GM18520 (cell line): ENCODE data around the gene COL5A1.

Experiments used
- ATAC-seq: cut with Tn5 transposase; IDR thresholded peaks from one replicate; pipeline ENCODE4 v1.9.1; 2021; ENCODE audit not compliant: unreplicated experiment

COL5A1 gene

GRCh38 chr9:134886413-134886913 is 244.9 kb downstream of the COL5A1 start:
- ATAC-seq: no peak

DNA sequence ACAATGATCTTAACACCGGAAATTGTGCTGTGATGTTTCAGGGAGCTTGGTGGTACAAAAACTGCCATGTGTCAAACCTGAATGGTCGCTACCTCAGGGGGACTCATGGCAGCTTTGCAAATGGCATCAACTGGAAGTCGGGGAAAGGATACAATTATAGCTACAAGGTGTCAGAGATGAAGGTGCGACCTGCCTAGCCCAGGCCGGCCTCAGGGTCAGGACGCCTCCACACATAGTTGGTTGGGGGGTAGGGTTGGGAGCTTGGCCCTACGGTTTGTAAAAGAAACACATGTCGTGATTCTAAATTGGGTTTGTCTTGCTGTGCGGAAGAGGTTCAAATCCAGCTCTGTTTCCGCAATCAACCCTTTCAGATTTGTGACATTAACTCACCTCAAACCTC is 245.6 kb downstream of the COL5A1 start:
- ATAC-seq: no peak

DNA sequence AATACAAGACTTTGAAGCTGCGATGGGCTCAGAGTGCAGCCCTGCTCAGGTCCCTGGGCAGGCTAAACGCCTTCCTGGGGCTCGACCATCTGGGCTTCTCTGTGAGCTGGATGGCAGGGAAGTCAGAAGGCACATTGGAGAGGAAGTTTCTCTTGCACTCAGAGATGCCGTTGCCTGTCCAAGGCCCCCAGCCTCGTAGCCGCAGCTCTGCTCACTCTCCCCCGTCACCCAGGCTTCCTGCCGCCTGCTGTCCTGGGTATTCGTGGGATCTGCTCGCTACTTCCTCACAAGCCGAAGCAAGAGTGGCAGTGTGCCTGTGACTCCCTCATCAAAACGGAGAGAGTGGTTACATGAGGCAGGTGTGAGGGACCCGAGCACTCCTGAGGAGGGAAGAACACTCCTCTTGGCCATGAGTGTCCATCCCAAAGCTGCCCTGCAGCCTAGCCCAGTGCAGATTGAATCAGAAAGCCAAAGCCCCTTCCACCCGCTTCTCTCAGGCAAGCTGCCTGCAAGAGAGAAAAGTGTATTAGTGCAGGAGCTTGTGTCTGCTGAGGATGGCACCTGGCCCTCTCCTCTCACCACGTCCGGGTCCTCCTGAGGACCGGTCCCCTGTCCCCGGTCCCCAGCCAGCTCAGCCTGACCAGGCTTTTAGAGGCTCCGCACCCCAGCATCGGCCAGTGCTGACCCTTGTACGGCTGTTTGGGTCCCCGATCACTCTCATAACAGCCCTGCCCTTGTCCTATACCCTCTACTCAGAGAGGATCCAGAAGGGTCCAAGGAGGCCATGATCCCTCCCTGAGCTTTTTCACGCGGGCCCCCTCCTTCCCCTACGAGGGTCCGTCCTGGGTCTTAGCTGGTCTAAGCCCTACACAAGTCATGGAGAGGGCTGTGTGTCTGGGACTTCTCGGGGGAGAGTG is 246.3 kb downstream of the COL5A1 start:
- no peak for ATAC-seq

- ATAC-seq: no peak
Measured at GRCh38 chr9:134888603-134889190, 247.1 kb downstream of the COL5A1 start.

- ATAC-seq: no peak
Measured at GRCh38 chr9:134889386-134890154, 248.0 kb downstream of the COL5A1 start.

GRCh38 chr9:134890155-134890495 is 248.5 kb downstream of the COL5A1 start:
- no peak for ATAC-seq

GRCh38 chr9:134891053-134891452 is 249.4 kb downstream of the COL5A1 start:
- no peak for ATAC-seq

DNA sequence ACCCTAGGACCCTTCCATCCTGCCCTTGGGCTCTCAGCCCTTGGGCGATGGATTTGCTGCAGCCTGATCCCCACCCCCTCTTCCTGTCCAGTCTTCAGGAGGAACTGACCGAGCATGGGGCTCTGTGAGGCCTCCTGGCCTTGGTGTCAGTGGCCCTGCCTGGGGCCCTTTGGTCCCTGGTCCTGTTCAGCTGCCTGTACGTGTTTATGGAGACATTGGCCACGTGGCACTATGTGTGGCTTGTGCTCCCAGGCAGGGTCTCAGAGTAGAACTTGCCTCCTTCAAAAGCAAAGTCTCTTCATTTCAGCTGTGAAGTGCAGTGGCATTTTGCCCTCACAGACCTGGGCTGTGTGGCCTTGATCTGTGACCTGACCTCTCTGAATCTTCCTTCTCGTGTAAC is 250.1 kb downstream of the COL5A1 start:
- ATAC-seq: no peak

DNA sequence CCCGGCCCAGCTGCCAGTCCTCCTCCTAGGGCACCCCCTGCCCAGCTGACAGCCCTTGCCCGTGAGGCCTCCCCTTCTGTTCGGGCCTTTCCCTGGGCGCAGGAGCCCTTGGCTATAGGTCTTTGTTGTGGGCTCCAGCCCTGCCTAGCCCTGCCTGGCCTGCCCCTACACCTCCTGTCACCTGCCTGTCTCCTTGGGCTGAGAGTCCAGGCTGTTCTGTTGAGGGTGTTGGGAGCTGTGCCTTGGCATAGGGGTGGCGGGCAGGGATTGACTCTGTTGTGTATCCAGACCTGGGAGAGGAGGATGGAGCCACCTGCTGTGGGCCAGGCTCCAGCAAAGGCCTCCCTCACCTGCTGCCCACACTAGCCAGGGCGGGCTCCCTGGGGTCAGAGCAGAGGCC is 250.6 kb downstream of the COL5A1 start:
- no peak for ATAC-seq

- ATAC-seq: no peak
Measured at GRCh38 chr9:134892820-134893420, 251.3 kb downstream of the COL5A1 start.
